Measurements from ENCODE around the gene PGBD4. TPM values are rescaled to one million over a fixed set of nuclear protein-coding genes. Genes with fewer than 3 reads are reported as not detected.
A peak's percentile ranks its signal among the peaks of the same experiment; 100 is the strongest.

The PGBD4 gene
- total RNA-seq = 1 to 10 TPM; 1.4 to 3.1 (median 2.2) TPM
- 1 to 10 TPM; 1.6 to 1.7 (median 1.7) TPM for polyA plus RNA-seq
- long read RNA-seq, donor 1, full-length matches to known transcripts = 1 of 1 reads
- long read RNA-seq, donor 1, partial matches to known transcripts = 0 of 1 reads
- long read RNA-seq, donor 1, other reads (novel, unspliced or antisense) = 0 of 1 reads
- long read RNA-seq, donor 2, full-length matches to known transcripts = 1 of 1 reads
- long read RNA-seq, donor 2, partial matches to known transcripts = 0 of 1 reads
- long read RNA-seq, donor 2, other reads (novel, unspliced or antisense) = 0 of 1 reads

GRCh38 chr15:34101366-34102174 is at the start of gene PGBD4, which contains the start of gene EMC7:
Gene PGBD4 (plus strand): TSS chr15:34102083. CDS start chr15:34102532, 449 bp downstream.
Gene EMC7 (minus strand): TSS chr15:34101862. CDS start chr15:34101839, 23 bp downstream.
- H3K4me3 ChIP-seq = peak within 1 kb of the TSS; percentile 70 to 94 (median 86)
- 0 to 1% (median 0%) methylated on average over 34 to 48 of the region's 48 CpGs for WGBS, 5 donors
- TF ChIP-seq POLR2A (IDR thresholded peaks at IDR 0.05) (peak in 2 of 3 donors; percentile 19 to 85), POLR2AphosphoS5 (IDR thresholded peaks at IDR 0.05) (peak; percentile 93 to 95 (median 95)), CTCF (IDR thresholded peaks at IDR 0.05 in 8 of 11, conservative IDR thresholded peaks at IDR 0.05 in 3 of 11) (peak in 2 of 11 experiments; percentile 31 to 37)
- intact Hi-C loops (cut with DNase I; ENCODE audit: low total_unique reads) = loop anchor here (5.0 kb wide), 1 partner anchor 111 kb away; the partner anchor contains the start of gene KATNBL1
- H3K9me3 ChIP-seq = peaks cover 0 to 13% (median 0%) of the 10 kb centered on the region in 8 donors
- H3K27ac ChIP-seq = peak within 1 kb of the TSS; percentile 85 to 94 (median 89)
- H3K36me3 ChIP-seq = no peaks in the 10 kb centered on the region
- peak; percentile 99 for DNase-seq
- no peaks in the 10 kb centered on the region for H3K27me3 ChIP-seq (replicated peaks in 1 of 7)
- peaks cover 15 to 53% (median 39%) of the 10 kb centered on the region in 6 donors for H3K4me1 ChIP-seq

DNA sequence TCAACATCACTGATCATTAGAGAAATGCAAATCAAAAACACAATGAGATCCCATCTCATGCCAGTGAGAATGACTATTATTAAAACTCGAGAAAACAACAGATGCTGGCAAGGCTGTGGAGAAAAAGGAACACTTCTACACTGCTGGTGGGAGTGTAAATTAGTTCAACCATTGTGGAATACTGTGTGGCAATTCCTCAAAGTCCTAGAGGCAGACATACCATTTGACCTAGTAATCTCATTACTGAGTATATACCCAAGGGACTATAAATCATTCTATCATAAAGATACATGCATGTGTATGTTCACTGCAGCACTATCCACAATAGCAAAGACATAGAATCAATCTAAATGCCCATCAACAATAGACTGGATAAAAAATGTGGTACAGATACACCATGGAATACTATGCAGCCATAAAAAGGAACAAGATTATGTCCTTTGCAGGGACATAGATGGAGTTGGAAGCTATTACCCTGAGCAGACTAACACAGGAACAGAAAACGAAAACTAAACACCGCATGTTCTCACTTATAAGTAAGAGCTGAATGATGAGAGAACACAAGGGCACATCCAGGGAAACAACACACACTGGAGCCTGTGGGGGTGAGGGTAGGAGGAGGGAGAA is 47.7 kb upstream of the PGBD4 start:
- H3K4me1 ChIP-seq = no peaks in the 10 kb centered on the region
- TF ChIP-seq POLR2A (IDR thresholded peaks at IDR 0.05) (no peak), CTCF (IDR thresholded peaks at IDR 0.05 in 8 of 11, conservative IDR thresholded peaks at IDR 0.05 in 3 of 11) (no peak), POLR2AphosphoS5 (IDR thresholded peaks at IDR 0.05) (no peak)
- H3K4me3 ChIP-seq = no peak overlapping the region
- H3K27me3 ChIP-seq (replicated peaks in 1 of 7) = no peaks in the 10 kb centered on the region
- H3K36me3 ChIP-seq = no peaks in the 10 kb centered on the region
- no peak overlapping the region for H3K27ac ChIP-seq
- 89 to 96% (median 96%) methylated on average over 3 of the region's 3 CpGs for WGBS, 5 donors
- H3K9me3 ChIP-seq = peaks cover 0 to 30% (median 28%) of the 10 kb centered on the region in 8 donors
- intact Hi-C loops (cut with DNase I; ENCODE audit: low total_unique reads) = no loop called here
- DNase-seq = no peak

GRCh38 chr15:34055868-34056595 is 45.9 kb upstream of the PGBD4 start:
- no peaks in the 10 kb centered on the region for H3K4me1 ChIP-seq
- intact Hi-C loops (cut with DNase I; ENCODE audit: low total_unique reads) = no loop called here
- no peak for DNase-seq
- H3K36me3 ChIP-seq = no peaks in the 10 kb centered on the region
- H3K4me3 ChIP-seq = no peak overlapping the region
- 71 to 92% (median 87%) methylated on average over 3 of the region's 3 CpGs for WGBS, 5 donors
- H3K27ac ChIP-seq = no peak overlapping the region
- no peak for TF ChIP-seq POLR2AphosphoS5 (IDR thresholded peaks at IDR 0.05)
- no peak for TF ChIP-seq POLR2A (IDR thresholded peaks at IDR 0.05)
- no peak for TF ChIP-seq CTCF (IDR thresholded peaks at IDR 0.05 in 8 of 11, conservative IDR thresholded peaks at IDR 0.05 in 3 of 11)
- H3K27me3 ChIP-seq (replicated peaks in 1 of 7) = no peaks in the 10 kb centered on the region
- H3K9me3 ChIP-seq = peaks cover 0 to 11% (median 10%) of the 10 kb centered on the region in 8 donors
